B cell (primary cell): ENCODE measurements around the gene SEC14L5. TPM values are rescaled to one million over a fixed set of nuclear protein-coding genes. Genes with fewer than 3 reads are reported as not detected.
A peak's percentile ranks its signal among the peaks of the same experiment; 100 is the strongest.

Experiments used
- ATAC-seq: fragments of 200-7000 bp; cut with Tn5 transposase; one replicate; pipeline ENCODE4 v1.10.0; 2021; ENCODE audit warnings: low read depth, mild to moderate bottlenecking, moderate number of reproducible peaks, moderate library complexity
- CTCF ChIA-PET: fragments of 350-600 bp; sonication (Branson Sonifier 250); formaldehyde crosslinking; loops from one replicate; lab custom pipeline; 2021; ENCODE audit warnings: antibody characterized with exemption, inconsistent platforms; lab: Charles Lee
- POLR2A ChIA-PET: fragments of 350-600 bp; sonication (Branson Sonifier 250); formaldehyde crosslinking; loops from one replicate; lab custom pipeline; 2021; ENCODE audit warnings: antibody characterized with exemption; lab: Charles Lee
- DNase-seq: peaks from one replicate; pipeline ENCODE4 v3.0.0; 2013
- H2AFZ ChIP-seq: 2 replicates; pipeline ENCODE4 v1.6.1; 2012; ENCODE audit warnings: mild to moderate bottlenecking, low read depth, low read length; ENCODE audit not compliant: insufficient read depth, poor library complexity, severe bottlenecking
- H3K27ac ChIP-seq, 2 donors: 1 replicate in 1 of 2; 2 replicates in 1 of 2; pipeline ENCODE4 v1.5.1; 2012 to 2013; ENCODE audit warnings: low read length in 2 of 2, mild to moderate bottlenecking in 2 of 2, moderate library complexity in 1 of 2
- H3K27me3 ChIP-seq, 4 experiments: fragments of 200-600 bp in 1 of 4; sonication (generic) in 1 of 4; replicated peaks in 1 of 4; 1 replicate in 2 of 4; 2 replicates in 2 of 4; pipeline versions ENCODE4 v1.6.1 to v1.7.0; 2013 to 2016; ENCODE audit warnings: low read length in 3 of 4, mild to moderate bottlenecking in 2 of 4, mixed read lengths in 1 of 4, moderate library complexity in 1 of 4; ENCODE audit not compliant: insufficient read depth in 4 of 4, control insufficient read depth in 3 of 4; ENCODE audit errors: control extremely low read depth in 1 of 4
- H3K36me3 ChIP-seq, 2 experiments: replicated peaks in 1 of 2; 1 replicate in 1 of 2; 2 replicates in 1 of 2; pipeline versions ENCODE4 v1.6.1 to v1.7.1; 2013; ENCODE audit warnings: low read length in 1 of 2; ENCODE audit not compliant: insufficient read depth in 2 of 2, control insufficient read depth in 1 of 2; ENCODE audit errors: control extremely low read depth in 1 of 2, extremely low read depth in 1 of 2
- H3K4me1 ChIP-seq, 2 donors: fragments of 200-600 bp in 1 of 2; sonication (generic) in 1 of 2; 1 replicate in 1 of 2; 2 replicates in 1 of 2; pipeline versions ENCODE4 v1.5.1 to v1.6.1; 2013 to 2017; ENCODE audit warnings: low read length in 2 of 2; ENCODE audit not compliant: control insufficient read depth in 2 of 2, insufficient read depth in 2 of 2
- H3K4me2 ChIP-seq: replicated peaks from 2 replicates; pipeline ENCODE3; 2012; ENCODE audit warnings: mild to moderate bottlenecking, low read depth, low read length; ENCODE audit not compliant: poor library complexity, severe bottlenecking
- H3K4me3 ChIP-seq, 5 experiments: fragments of 200-600 bp in 1 of 5; sonication (generic) in 1 of 5; 1 replicate in 3 of 5; 2 replicates in 2 of 5; pipeline versions ENCODE4 v1.5.1 to v1.7.0; 2011 to 2016; ENCODE audit warnings: low read length in 4 of 5, mild to moderate bottlenecking in 4 of 5, low read depth in 2 of 5, control low read depth in 1 of 5, moderate library complexity in 1 of 5; ENCODE audit not compliant: insufficient read depth in 1 of 5; ENCODE audit errors: control extremely low read depth in 1 of 5, extremely low read depth in 1 of 5
- H3K79me2 ChIP-seq: fragments of 200-600 bp; sonication (generic); one replicate; pipeline ENCODE4 v1.6.0; 2016; ENCODE audit warnings: low read length; ENCODE audit not compliant: control insufficient read depth, insufficient read depth
- H3K9ac ChIP-seq: fragments of 200-600 bp; sonication (generic); 2 replicates; pipeline ENCODE4 v1.6.1; 2017; ENCODE audit warnings: mild to moderate bottlenecking, low read length, moderate library complexity
- H3K9me3 ChIP-seq, 3 donors: one replicate each; pipeline versions ENCODE4 v1.6.1 to v1.7.1; 2013; ENCODE audit warnings: low read length in 2 of 3; ENCODE audit not compliant: control insufficient read depth in 2 of 3, insufficient read depth in 1 of 3; ENCODE audit errors: control extremely low read depth in 1 of 3
- H4K20me1 ChIP-seq: 2 replicates; pipeline ENCODE4 v1.6.0; 2012; ENCODE audit warnings: mild to moderate bottlenecking, low read length; ENCODE audit not compliant: insufficient read depth, control insufficient read depth, poor library complexity, severe bottlenecking
- H3K27ac Mint-ChIP-seq: one replicate; pipeline ENCODE4 v1.8.0; 2021; ENCODE audit warnings: mixed read lengths
- H3K27me3 Mint-ChIP-seq: one replicate; pipeline ENCODE4 v1.8.0; 2021; ENCODE audit warnings: mixed read lengths
- H3K4me1 Mint-ChIP-seq: one replicate; pipeline ENCODE4 v1.8.0; 2021; ENCODE audit warnings: mixed read lengths
- H3K4me3 Mint-ChIP-seq: one replicate; pipeline ENCODE4 v1.8.0; 2021; ENCODE audit warnings: mixed read lengths
- H3K9me3 Mint-ChIP-seq: one replicate; pipeline ENCODE4 v1.8.0; 2022; ENCODE audit warnings: mixed read lengths; ENCODE audit not compliant: insufficient read depth
- CTCF ChIP-seq: fragments of 200-600 bp; IDR thresholded peaks from one replicate; pipeline ENCODE4 v1.8.0; 2022; ENCODE audit warnings: antibody characterized with exemption, mild to moderate bottlenecking
- EZH2 ChIP-seq: IDR thresholded peaks from 2 replicates; pipeline ENCODE4 v1.6.1; 2012; ENCODE audit warnings: borderline replicate concordance, low read depth, mild to moderate bottlenecking, moderate library complexity, low read length; ENCODE audit not compliant: insufficient read depth, poor library complexity, severe bottlenecking
- WGBS: methylation state at CpG from one replicate; pipeline ENCODE4 v1.1.5; 2013; ENCODE audit warnings: missing lambda C conversion rate; ENCODE audit not compliant: insufficient coverage; 5-methylcytosine and 5-hydroxymethylcytosine counted together
- intact Hi-C: fragments of 100-400 bp; cut with micrococcal nuclease; formaldehyde crosslinking; loops from one replicate; pipeline ENCODE4 v1.10.0; 2022
- polyA plus RNA-seq: library from polyadenylated mRNA; depleted of rRNA; stranded (reverse); fragments of >200 nt; gene quantifications from 2 replicates; pipeline ENCODE4 v1.2.3, GENCODE V29; 2012
- total RNA-seq, 2 donors: library from RNA; stranded (reverse); fragments of 120-200 nt in 1 of 2; gene quantifications; 1 replicate in 1 of 2; 2 replicates in 1 of 2; pipeline versions ENCODE4 v1.2.3 to v1.2.4, GENCODE V29; 2013 to 2022

SEC14L5 gene
- total and polyA plus RNA-seq, 2 donors (not counting 1 experiment from before 2014, with no cell fraction given): not detected

DNA sequence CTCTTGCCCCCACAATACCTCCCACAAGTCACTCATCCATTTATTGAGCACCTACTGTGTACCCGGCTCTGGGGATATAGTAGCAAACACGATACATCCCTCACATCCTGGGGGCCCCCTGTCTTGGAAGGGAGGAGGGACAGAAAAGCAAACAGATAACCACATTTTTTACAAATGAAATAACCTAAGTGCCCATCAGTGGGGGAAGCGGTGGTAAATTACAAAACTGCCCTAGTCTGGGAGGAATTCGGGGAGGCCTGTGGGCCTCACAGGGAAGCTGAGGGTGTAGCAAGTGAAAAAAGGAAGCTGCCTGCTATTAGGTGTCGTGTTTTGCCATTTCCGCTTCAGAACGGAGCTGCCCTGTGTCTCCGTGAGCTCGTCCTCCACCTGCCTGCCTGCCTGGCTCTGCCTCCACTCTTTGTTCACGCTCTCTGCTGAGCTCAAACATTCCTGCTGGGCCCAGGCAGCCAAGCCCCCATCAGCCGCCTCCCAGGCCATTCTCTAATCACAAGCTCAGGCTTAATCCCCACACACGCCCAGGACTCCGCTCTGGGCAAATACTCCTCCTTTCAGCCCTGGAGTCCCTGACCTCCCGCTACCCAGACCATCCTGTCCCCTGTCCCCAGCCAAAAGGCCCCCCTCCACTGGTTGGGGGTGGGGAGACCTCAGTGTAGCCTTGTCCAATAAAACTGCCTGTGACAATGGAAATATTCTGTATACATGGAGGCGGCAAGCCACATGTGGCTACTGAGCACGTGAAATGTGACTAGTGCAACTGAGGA lies 10.2 kb upstream of the SEC14L5 start:
- Histone ChIP-seq H3K9ac (no peak overlapping the region), H3K4me2 (no peak overlapping the region), H4K20me1 (no peaks in the 10 kb centered on the region), H3K79me2 (no peaks in the 10 kb centered on the region), H3K4me1 (no peaks in the 10 kb centered on the region), H3K9me3 (peaks cover 0 to 3% (median 0%) of the 10 kb centered on the region in 3 donors), H3K27me3 (peaks cover 0 to 2% (median under 1%) of the 10 kb centered on the region in 4 experiments), H3K4me3 (no peak overlapping the region), H3K27ac (no peak overlapping the region), H3K36me3 (no peaks in the 10 kb centered on the region), H2AFZ (peak overlapping the region; percentile 42)
- CTCF ChIA-PET: interaction anchor here (1.2 kb wide), 1 partner anchor 9 kb away, joined by 3 read pairs; no protein-coding TSS in a partner anchor
- H3K4me1 Mint-ChIP-seq: peaks cover 6% of the 10 kb centered on the region
- intact Hi-C loops: no loop called here
- ATAC-seq (no peak), DNase-seq (no peak)
- no peak overlapping the region for H3K27ac Mint-ChIP-seq
- no peak overlapping the region for H3K4me3 Mint-ChIP-seq
- POLR2A ChIA-PET: no interaction called here
- H3K27me3 Mint-ChIP-seq: peaks cover 17% of the 10 kb centered on the region
- 38% methylated on average over 7 of the region's 16 CpGs for WGBS
- TF ChIP-seq EZH2 (no peak), CTCF (no peak)
- H3K9me3 Mint-ChIP-seq: no peaks in the 10 kb centered on the region
